Left kidney (tissue), 2 donors: ENCODE results near the gene HIKESHI. TPM values are rescaled to one million over a fixed set of nuclear protein-coding genes. Genes with fewer than 3 reads are reported as not detected.

Experiments
- DNase-seq: peaks from one replicate; pipeline ENCODE4 v3.0.0-alpha.2; 2013
- polyA plus RNA-seq: library from polyadenylated mRNA; unstranded; fragments of 120-200 nt; gene quantifications from one replicate; pipeline ENCODE4 v1.2.1, GENCODE V29; 2013; ENCODE audit not compliant: insufficient read length

Gene HIKESHI
- polyA plus RNA-seq, 1 donor = 54.9 TPM

DNA sequence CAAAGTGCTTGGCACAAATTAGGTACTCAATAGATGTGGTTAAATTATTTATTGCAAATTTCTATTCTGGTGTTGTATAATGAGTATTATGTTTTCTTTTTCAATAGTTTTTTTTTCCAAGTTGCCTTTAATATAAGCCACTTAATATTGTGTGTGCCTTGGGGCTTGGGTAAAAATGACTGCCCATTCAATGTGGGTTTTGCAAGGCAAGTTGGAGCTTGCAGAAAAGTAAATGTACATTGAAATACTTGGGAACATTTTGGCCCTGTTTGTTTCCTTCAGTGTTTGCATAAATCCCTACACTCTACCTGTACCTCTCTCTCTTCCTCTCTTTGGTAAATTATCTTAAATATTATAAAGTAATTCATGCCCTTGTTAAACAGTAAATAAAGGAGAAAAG is 70.5 kb downstream of the HIKESHI start:
- DNase-seq = no peak

DNA sequence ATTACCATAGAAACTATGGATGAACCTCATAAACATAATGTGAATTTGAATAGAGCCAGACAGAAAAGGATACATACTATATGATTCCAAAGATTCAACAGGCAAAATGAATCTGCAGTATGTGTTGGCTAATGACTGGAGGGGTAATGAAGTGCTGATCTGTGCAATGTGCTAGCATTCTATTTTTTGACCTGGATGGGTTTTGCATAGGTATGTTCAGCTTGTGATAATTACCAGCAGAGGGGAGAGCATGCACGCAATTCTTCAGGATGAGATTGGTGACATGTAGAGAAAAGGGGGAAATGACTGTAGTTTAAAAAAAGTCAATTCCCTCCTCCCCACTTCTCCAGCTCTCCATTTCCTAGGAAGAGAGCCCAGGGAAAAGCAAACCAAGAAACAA is 72.0 kb downstream of the HIKESHI start:
- no peak for DNase-seq

DNA sequence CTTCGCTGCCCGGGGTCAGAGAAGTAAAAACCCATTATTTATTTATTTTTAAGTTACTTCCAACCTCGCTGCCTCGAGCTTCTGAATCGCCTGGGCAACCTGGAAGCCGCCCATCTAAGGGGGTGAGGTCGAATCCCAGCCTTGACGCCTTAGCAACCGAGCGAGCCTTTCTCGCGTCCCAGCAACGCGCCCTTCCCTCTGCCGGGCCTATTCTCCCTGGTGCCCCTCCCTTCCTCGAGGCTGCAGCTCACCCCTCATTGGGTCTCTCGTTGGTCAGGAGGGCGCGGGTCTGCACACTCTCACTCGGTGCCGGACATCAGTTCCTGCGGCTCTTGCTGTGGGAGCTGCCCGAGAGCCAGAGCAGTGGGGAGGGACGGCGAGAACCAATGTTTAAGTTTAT is 72.5 kb downstream of the HIKESHI start, which contains the start of gene CCDC81:
TSS of gene CCDC81 (plus strand) at position 302 of the 400 bp plus-strand sequence. CDS start 277 bp downstream, outside the sequence.
- peak; percentile 26 for DNase-seq

DNA sequence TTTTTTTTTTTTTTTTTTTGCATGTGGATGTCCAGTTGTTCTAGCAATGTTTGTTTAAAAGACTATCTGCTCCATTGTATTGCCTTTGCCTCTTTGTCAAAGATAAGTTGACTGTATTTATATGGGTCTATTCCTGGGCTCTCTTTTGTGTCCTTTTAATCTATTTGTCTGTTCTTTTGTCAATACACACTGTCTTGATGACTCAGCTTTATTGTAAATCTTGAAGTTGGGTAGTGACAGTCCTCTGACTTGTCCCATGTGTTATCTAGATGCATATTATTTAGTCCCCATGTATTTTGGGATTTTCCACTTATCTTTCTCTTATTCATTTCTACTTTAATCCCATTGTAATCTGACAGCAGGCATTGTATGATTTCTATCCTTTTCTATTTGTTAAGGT is 75.9 kb downstream of the HIKESHI start:
- DNase-seq = no peak

DNA sequence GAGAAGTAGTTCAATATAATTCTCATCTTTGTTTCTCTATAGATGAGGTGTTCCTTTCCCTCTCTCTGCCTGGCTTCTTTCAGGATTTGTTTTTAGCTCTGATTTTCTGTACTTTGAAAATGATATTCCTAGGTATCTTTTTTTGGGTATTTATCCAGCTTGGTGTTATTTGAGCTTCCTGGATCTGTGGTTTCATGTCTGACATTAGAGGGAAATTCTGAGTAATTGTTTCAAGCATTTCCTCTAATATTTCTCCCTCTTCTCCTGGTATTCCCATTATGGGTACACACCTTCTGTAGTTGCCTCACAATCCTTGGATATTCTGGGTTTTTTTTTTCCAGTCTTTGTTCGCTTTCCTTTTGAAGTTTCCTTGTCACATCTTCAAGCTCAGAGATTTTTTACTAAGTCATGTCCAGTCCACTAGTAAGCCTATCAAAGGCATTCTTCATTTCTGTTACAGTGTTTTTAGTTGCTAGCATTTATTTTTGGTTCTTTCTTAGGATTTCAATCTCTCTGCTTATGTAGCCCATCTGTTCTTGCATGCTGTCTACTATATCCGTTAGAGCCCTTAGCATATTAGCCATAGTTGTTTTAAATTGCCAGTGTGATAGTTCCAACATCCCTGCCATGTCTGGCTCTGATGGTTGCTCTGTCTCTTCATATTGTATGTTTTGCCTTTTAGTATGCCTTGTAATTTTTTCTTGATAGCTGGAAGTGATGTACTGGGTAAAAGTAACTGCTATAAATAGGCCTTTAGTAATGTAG is 78.4 kb downstream of the HIKESHI start:
- no peak for DNase-seq

DNA sequence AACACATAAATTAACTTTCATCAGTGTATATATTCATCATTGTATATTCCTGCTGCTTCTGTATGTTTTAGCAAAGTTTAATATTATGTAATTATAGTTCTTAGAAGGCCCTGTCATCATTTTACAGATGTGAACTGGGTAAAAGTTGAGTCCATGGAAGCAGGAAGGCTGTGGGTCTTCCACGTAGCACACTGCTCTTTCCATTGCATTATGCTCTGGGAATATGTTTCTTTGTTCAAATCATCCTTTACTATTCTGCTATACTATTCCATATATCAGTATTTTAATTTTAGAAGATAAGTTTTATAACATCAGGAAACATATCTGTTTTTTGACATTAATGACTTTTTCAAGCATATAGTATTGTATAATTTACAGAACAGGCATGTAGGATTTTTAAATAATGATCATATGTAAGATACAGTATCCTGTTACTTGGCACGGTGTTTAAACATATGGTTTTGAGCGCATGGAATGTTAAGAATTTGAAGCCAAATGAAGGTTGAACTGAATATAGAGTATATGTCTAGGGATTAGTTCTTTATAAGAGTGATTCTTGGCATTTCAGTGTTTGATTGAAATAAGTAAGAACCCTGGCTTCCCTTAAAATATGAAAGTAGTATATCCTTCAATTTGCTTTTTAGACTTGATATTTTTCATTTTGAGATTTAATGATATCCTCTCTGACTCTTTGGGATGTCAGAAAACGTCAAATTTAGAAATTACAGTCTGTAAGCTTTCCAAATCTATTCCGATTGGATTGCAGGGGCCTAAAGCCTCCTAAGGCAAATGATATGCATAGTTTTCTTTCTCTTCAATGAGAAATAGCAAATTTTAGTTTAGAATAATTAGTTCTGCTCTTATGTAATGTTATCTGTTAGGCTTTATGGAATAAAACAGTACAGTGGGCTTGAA is 81.3 kb downstream of the HIKESHI start:
- DNase-seq = no peak

DNA sequence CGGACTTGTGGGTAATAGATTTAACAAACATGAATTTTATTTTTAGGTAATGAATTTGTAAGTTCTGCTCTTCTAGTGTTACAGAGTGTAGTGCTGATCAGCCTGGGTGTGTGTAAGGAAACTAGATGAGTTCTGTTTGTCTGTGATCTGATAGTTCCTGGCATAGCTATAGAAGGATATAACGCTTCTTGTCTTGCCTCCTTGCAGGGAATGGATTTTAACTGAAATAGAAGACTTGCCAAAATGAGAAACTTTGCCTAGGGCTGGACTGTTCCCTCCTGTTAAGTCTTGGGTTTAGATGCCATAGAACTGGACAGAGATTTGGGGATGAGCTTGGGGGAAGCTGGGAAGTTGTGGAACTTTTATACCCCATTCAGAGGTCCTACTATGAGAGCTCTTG is 84.2 kb downstream of the HIKESHI start:
- DNase-seq = no peak

DNA sequence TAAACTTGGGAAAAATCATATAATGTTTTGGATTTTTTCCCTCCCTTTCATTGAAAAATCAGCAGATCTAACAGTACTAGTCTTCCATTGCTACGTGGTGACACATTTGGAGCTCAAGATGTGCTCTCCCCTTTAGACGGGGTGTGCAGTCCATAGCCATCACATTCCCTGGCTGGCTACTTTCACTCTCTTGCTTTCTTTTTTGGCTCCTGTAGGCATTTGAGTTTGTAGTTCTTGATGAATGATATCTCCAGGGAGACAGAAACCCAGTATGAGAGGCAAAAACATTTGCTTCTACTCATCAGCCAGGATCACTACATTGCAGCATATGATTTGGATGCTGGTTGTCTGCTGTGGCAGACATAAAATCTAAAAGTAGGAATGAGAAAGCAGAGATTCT is 84.7 kb downstream of the HIKESHI start:
- DNase-seq = no peak

DNA sequence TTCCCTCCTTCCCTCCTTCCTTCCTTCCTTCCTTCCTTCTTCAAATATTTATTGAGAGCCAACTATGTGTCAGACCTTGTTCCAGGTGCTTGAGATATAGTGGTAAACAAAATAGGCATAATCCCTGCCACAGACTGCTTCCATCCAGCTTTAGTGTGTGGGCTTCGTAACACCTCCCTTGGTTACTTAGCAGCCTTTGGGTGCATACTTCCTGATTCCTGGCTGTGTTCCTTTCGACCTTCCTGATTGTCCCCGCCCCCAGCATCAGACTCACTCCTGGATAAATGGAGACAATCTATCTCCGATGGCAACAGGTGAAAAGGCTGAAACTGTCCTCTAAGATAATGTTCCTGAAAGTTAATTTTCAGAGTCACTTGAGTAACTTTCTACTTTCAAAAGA is 86.2 kb downstream of the HIKESHI start:
- DNase-seq = no peak

DNA sequence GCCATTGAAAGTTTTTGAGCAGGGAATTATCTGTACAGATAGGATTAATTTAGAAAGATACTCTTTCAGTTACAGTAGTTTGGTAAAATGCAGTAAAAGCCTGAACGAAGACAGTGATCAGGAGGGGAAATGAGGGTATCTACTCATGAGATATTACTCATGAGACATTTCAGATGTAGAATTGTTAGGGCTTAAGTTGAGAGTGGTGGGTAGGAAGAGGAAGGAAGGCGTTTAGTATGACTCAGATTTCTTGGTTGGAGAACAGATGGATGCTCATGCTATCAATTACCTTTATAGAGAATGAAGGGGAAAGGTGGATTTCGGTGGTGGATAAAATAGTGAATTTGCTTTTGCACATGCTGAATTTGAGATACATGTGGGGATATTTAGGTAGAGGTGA is 88.4 kb downstream of the HIKESHI start:
- DNase-seq = no peak

DNA sequence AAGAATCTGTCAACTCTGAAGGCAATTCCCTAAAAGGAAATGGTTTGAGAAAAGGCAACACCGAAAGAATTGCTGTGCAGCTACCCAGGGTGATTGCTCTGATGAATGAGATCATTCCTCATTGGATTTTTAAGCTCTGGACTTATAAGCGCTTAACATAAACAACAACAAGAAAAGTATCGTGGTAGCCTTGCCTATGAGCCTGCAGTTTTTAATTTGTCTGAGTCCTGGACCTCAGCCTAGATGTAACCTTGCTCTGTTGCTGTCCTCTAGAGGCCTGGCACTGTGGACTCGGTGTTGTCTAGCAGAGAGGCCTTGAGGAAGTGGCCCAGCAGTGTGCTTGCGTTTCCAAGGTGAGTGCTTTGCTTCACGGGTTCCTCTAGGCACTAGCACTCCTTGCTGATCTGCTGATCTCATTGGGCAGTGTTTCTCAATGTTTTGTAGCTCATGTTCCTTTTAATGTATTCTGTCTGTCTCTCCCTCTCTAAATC is 93.1 kb downstream of the HIKESHI start:
- no peak for DNase-seq

Other genes with a start within 250 kb of the HIKESHI start
- gene PICALM, start 233.2 kb upstream of the HIKESHI start, polyA plus RNA-seq = 334 TPM
- 54.1 TPM for gene EED, start 57.5 kb upstream of the HIKESHI start, polyA plus RNA-seq
- 1.3 TPM for gene CCDC81, start 72.6 kb downstream of the HIKESHI start, polyA plus RNA-seq